NCI-H2196 (cell line): ENCODE data around the gene PURA.
"Not testable (repeated sequence)": the region's sequence is repeated elsewhere in the genome, so short reads cannot be mapped to it uniquely, and the experiment has no call there.

ENCODE experiments used
- DNase-seq: peaks from one replicate; lab custom pipeline; 2025; ENCODE audit not compliant: unreplicated experiment; lab: John Stamatoyannopoulos, UW

Gene PURA

DNA sequence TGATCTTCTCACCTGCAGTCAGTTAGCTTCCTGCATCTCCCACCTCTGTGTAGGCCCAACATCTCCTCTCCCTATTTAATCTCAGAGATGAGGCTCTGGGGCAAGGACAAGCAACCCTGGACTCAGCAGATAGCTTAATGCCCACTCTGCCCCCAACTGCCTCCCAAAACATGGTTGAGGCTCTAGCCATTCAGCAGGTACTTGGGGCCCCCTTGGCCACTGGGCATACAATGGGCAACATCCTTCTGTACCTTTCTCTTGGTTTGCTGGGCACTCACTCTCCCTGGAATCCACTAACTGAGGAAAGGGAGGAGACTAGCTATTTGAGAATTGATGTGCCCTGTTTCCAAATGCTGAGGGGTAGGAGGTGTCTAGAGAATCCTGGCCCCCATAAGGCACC, 21.2 kb downstream of the PURA start:
- no peak for DNase-seq

DNA sequence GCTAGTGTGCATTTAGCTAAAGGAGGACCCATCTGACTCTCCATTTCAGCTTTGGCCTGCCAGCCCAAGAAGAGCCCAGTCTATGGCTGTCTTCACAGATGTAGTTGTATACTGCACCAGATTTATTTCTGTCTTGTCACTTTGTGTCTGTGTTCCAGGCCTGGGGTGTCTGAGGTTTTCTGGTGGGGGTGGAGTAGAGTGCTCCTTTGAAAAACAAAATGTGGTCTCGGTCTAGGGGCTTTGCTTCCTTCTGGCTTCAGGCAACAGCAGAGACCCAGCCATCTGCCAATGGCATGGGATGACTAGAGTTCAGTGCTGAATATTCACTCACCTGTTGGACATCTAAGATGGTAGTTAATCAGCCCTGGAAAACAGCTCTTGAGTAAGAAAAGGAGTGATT, 22.7 kb downstream of the PURA start:
- DNase-seq, result no peak

DNA sequence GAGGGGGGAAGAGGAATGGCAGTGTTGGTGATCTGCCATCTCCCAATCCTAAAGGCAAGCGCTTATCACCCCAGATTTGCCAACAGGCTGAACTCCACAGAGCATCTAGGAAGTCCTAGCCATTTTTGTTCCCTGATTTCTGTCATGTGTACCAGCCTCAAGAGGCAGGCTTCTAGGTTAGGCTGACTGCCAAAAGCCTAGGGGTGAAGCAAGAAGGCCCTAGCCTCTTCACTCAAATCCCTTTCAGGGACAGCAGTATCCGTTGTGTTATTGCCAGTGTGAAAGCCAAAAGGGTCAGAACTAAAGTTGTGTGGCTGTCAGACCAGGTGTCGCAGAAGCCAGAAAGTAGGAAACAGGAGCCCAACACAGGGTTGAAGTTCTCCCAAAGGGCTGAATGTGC, 26.5 kb downstream of the PURA start:
- DNase-seq, result peak; percentile 34

DNA sequence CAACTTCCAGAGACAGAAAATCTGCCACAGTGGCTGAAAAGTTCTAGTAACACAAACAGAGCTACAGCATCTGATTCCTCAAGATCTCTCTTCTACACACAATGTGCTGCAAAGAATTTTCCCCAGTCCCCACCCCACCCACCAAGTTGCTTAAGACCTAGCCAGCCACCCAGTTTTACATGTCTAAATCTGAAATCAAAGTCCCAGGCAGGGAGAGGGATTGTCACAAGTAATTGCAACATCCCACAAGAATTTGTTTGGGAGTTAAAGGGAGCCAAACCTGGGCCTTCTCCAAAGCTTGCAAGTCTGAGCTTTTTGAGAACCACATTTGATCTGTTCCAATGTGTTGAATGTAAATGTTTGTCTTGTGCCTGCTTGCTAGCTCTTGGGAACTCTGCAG, 27.3 kb downstream of the PURA start:
- DNase-seq, result no peak

DNA sequence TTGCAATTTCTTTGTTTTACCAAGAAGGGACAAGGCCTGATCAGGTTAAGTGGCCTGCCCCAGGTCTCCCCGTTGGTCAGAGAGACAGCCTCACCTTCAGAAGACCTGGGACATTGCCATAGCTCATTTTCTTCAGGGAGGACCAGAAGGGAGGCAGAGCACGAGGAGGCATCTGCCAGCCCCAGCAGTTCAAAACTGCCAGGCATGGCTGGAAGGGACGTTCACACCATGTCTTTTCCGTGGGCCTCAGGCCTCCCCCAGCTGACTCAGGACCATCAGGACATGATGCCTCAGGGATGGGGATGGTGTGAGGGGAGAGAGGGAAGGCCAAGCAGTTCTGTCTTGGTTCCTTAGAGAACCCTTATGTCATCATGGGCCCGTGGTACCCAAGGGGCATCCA, 28.3 kb downstream of the PURA start:
- no peak for DNase-seq

DNA sequence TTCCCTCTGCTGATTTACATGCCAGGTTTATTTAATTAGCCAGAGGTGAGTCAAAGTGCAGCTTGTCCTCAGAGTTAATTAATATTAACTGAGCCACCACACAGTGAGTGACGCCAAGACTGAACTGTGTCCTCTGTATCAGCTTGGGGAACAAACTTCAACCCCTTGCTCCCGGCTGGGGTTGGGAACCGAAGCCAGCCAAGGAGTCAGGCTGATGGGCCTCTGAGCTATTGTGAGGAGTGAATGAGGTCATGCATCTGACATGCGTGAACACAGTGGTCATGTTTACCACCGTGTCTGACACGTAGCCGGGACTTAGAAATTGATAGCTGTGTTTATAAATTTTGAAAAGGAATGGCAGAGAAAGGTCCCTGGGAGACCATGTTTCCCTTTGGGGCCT, 28.9 kb downstream of the PURA start:
- no peak for DNase-seq

DNA sequence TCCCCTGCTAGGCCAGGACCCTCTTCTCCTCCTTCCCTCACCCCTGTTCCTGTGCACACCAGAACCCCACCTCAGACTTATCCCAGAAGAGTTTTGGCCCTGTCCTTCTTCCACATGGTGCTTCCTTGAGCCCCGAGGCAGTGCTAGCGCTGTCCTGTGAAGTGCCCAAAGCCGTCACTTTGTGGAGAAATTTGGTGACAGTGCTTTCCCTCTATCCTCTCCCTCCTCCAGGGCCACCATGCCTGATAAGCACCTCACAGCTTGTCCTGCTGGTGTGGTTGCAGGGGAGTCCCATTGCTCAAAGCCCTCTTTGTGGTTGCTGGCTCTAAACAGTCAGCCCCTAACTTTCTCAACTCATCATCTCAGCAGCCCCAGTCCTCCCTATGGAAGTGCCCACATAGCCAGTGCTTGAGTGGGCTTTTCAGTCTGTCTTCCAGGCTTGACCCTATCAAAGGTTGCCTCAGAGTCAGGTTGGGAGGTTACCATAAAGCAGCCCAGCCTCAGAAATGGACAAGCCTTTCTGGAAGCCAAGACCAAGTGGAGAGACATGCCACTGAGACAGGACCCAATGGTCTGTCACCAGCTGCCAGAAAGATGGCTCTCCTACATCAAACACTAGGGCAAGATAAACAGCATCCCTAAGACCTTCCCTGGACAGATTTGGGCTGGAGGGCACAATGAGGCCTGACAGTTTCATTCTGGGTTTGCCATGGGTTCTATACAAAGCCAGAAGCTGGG, 29.8 kb downstream of the PURA start:
- no peak for DNase-seq

DNA sequence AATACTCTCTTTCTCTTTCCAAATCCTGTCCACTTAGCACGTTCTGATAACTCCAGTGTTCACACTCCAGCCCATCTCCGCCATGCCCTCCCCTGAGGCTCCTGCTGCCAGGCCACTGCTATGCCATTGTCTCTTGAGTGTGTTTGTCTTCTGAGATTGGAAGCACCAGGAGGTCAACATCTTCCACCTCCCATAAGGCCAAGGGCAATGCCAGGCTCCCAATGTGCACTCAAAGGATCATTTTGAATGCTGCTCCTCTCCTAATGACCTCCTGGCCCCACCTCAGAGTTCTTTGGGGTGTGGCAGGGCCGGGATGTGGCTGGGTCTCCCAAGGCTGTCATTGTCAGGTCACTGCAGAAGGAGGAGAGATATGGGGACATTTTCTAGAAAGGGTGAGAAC, 31.3 kb downstream of the PURA start:
- no peak for DNase-seq

DNA sequence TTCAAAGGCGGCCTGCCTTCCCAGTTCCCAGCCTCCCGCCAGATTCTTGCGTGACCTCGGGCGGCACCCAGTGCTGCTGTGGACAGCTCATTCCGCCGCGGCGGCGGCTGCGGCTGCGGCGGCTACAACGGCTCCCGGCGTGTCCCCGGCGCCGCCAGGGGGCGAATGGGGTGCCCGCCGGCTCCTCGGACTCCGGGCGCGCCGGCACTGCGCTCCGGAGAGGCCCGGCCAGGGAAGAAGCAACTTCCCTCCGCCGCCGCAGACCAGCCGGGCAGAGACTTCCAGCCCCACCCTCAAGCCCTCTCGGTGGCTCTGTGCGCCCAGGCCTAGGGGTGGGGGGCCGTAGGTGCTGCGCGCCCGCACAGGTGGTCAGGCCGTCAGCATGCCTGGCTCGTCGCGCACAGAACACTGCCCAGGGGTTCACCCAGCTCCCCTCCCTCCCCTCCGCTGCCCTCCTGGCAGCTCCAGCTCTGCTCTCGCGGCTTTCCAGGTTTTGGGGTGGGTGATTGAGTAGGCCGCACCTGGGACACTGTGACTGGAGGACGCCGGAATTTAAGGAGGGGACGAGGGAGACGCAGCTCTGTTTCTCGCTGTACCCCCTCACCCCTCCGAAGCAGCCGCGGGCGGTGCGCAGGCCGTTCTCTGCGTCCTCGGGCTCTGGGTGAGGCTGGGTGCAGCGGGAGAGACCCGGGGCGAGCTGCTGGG, 32.1 kb downstream of the PURA start:
- no peak for DNase-seq

DNA sequence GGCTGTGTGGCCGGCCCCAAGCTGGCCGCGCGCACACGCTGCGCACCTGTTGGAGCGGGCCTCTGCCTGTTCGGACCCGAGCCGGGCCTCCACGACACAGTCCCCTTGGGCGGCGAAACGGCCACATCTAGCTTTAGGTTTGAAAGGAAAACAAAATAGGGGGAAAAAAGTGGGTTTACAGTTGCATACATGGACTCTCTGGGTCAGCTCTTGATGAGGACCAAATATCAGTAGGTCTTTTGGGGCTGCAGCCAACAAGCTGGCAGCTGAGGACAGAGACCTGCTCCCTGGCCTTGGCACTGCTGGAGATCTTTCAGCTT, 32.6 kb downstream of the PURA start:
- DNase-seq, result no peak

DNA sequence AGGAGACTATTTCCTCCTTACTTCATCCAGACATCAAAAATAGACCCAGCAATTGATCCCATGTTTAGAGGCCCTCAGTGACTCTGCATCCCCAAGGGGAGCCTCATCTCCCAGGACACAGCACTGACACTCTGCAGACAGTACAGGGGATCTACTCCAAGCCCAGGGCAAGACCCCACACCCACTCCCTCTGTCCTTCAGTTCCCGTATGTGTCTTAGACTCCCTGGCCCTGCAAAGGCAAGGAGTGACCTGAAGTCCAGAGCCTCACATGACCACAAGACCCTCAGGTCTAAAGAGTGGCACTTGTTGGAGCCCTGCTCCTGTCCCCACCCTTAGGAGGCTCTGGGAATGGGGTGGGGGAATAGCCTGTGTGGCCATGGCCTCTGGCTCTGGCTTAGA, 33.6 kb downstream of the PURA start:
- no peak for DNase-seq

DNA sequence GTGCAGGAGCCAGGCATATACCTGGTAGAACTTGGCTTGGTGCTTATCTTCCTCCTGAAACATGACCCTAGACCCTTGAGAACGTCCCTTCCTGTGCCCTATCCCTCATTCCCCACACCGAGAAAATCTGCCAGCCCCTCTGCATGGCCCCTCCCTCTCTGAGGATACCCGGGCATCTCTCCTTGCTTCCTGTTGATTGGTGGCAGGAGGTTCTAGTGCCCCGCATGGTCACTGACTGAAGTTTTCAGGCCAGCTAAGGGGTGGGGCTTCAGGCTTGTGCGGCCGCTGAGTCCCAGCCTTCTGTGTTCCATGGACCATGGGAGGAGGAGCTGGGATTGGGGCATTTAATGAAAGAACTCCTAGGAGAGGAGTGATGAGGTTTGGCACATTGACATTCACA, 34.6 kb downstream of the PURA start:
- no peak for DNase-seq

DNA sequence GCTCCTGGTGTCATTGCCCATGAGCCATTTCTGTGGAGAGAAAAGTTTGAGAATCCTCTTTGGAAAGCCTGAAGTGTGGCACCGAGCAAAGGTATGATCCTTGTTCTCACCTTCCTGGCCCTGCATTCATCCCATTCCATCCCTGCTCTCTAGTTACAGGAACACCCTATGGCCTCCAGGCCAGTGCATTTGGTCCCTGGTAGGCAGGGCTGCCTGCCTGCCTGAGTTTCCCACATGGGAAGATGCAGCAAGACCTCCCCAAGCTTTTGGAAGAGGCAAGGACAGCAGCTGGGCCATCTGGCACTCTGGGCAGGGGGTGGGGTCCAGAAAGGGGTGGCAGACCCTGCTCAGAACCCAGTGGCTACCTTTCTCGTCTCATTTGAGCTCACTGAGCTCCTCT, 36.3 kb downstream of the PURA start:
- no peak for DNase-seq

DNA sequence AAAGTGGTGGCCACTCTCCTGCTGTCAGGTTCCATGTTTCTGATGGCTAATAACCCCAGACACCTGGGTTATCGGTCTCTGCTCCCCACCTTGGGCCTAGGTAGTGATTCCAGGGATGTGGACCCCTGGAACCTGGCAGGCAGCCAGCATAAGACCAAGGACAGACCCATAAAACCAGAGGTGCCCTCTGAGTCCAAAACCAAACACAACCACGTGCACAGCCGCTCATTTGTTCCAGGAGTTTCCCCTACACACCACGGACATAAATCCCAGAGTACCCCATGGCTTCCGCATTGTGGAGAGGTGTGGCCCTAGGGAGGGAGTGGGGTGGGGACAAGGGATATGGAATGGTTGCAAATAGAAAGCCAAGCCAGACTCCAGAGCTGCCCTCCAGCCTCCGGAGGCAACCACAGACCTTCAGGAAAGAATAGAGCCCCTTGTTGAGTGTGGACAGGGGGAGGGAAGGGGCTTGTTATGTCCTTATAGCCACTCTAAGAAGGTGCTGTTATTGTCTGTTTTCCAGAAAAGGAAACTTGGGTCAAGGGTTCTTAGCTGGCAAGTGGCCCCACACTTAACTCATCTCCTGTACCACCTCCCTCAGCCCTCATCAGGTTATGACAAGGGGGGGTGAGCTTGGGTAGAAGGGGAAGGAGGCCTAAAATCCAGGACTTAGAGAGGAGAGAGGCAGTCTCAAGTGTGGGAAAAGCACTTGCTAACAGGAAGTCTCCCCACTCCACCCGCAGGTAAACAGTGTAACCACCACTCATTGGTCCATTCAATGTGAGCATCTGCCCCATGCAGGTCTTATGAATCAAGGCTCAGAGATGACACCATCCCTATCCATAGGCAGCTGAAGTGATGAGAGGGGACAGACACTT, 37.5 kb downstream of the PURA start:
- peak; percentile 12 for DNase-seq

DNA sequence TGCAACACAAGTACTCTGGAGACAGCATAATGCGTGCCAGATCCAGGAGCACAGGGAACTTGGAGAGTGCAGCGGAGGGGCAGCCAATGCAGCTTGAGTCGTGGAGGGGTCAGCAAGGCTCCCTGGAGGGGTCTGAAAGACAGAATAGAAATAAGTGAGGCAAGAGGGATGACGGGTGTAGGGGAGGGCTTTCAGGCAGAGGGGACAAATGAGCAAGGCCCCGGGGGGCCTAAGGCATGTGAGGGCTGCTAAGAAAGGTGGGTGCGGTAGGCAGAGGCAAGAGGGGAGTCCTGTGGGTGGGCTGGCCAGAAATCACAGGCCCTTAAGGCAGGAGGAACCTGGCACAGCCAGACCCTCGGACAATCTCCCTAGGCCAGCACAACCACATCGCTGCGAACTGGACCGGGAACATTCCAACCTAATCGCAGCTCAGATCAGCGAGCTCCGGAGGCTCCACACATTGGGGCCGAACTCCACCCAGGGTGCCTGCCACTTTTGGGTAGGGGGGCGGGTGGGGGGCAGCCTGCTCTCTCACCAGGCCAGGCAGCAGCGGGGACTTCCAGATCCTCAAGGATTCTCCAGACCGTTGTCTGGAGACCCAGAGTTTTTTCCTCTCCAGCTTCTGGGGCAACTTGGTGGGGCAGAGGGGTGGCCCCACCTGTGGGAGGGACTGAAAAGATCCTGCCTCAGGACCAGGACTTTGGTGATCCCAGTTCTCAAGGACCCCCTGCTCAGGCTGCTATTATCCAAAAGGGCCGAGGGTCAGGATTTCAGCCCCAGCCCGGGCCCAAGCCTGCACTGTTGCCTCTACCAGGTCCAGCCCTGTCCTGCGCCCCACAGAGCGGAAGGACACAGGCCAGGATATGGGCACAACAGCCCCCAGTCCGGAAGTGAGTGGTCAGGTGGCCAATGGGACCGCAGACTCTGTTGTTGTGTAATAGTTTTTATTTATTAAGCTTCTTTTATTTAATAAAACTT, 38.4 kb downstream of the PURA start:
- no peak for DNase-seq

DNA sequence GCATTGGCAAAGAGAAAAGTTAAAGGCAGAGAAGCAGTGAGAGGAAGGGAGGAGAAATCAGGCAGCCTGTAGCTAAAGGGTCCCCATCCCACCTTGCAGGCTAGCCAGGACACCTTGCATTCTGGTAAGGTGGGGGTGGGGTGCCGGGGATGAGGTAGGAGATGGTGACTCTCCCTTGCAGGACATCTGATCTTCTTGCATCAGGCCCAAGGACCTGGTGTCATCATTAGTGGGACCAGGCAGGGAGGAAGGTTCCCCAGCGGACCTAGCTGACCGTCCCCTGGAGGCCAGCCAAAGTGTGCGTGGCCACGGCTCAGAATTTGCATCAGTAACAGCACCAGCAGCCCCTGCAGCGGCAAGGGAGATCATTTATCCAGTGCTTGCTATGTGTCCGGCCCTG, 39.3 kb downstream of the PURA start:
- DNase-seq, result no peak

DNA sequence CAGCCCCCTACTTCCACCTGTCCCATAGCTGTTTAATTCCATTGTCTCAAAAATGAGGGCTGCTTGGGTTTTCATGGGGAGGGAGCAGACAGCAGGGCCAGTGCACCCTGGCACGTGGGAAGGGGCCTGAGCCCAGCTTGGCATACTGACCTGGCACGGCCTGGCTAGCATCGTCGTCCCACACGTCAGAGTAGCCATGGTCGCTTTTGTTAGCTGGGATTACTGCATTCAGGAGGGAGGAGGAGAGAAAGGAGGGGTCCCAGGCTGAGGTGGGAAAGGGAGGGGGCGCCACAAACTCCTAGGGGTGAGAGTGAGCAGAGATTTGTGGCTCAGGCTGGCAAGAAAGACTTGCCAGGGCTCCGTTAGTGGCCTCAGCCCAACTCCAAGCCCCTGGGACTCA, 40.0 kb downstream of the PURA start:
- no peak for DNase-seq

DNA sequence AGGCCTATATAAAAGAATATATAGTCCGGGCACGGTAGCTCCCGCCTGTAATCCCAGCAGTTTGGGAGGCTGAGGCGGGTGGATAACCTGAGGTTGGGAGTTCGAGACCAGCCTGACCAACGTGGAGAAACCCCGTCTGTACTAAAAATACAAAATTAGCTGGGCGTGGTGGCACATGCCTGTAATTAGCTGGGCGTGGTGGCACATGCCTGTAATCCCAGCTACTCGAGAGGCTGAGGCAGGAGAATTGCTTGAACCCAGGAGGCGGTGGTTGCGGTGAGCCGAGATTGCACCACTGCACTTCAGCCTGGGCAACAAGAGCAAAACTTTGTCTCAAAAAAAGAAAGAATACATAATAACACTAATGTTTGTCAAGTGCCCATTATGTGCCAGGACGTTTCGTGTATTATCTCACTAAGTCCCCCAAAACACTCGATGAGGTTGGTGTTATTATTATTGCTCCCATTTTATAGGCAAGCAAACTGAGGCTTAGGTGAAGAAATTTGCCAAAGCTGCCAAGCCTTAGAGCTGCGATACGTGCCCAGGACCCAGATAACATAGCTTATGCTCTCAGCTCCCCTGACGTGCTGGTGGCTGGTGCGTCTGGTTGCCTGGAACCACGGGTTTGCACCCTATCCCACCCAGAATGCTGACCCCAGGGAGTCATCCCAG, 40.9 kb downstream of the PURA start:
- not testable (repeated sequence) for DNase-seq

DNA sequence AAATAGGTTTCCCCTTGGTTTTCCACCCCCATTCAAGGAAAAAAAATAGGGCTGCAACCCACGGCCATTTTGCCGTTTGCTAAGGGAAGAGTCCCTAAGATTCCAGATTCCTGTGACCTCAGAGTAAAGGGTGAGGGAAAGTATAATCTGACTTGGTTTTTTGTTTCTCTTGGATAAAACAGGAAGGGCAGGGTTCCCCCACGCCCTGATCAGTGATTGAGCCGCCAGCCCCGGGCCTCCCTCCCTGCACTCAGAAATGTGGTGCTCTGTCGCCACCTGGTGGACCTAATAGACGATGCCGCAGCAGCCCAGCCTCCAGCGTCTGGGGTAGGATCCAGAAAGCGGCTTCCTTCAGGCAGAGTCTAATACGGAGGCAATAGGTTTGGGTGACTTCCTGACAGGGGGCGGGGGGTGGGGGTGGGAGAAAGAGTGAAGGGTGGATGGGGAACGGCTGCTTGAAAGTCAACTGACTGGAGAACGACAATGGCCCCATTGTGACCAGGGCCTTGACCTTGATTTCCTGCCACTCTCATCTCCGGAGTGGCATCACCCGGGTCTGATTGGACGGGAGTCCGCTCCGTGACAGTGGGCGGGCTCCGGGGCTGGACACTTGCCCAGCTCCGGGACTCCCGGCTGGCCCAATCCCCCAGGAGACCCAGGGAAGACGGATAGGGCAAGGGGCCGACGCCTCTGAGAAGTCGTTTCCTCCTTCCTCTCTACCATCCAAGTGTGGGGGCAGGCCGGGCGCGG, 43.3 kb downstream of the PURA start:
- DNase-seq, result peak; percentile 91
